ENCODE results near the gene KLF6. TPM values are rescaled to one million over a fixed set of nuclear protein-coding genes. Genes with fewer than 3 reads are reported as not detected.

Gene KLF6
- total RNA-seq, 1 experiment from 2014 or later: 70.1 TPM

DNA sequence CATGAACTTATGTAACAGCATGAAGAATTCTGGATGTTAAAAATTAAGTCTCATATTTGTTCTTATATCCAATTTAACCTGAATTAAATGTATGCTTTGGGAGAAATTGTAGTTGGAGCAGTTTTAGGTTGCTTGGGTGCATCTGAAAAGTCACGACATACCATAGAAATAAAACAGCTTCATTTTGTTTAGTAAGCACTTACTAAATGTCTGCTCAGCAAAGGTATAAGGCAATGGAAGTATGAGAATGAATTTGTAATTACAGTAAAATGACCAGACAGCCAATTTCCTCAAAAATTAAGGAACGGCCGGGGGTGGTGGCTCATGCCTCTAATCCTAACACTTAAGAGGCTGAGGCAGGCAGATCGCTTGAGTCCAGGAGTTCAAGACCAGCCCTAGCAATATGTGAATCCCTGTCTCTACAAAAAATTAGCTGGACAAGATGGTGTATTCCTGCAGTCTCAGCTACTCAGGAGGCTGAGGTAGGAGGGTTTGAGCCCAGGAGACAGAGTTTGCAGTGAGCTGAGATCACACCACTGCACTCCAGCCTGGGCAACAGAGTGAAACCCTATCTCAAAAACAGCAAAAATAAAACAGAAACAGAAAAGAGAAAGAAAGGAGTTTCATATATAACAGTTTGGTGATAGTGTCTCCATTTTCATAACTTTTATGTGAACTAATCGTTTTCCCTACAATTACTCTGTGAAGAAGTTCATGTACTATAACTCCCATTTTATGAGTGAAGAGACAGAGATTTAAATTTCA is 47.2 kb upstream of the KLF6 start:
- Histone ChIP-seq H3K4me1 (ENCODE audit: insufficient read depth, low read length, poor library complexity, severe bottlenecking) (peaks cover 10% of the 10 kb centered on the region), H3K4me3 (ENCODE audit: low read depth, low read length, poor library complexity, severe bottlenecking) (no peak overlapping the region), H3K9me3 (ENCODE audit: low read depth, low read length, poor library complexity, severe bottlenecking) (no peaks in the 10 kb centered on the region), H3K36me3 (ENCODE audit: insufficient read depth, low read length, poor library complexity, severe bottlenecking) (no peaks in the 10 kb centered on the region), H3K27me3 (replicated peaks; ENCODE audit: insufficient read depth, low read depth, low read length, poor library complexity) (no peaks in the 10 kb centered on the region), H3K27ac (ENCODE audit: low read depth, low read length, poor library complexity, severe bottlenecking) (no peak overlapping the region)
- TF ChIP-seq EZH2 (IDR thresholded peaks at IDR 0.05; ENCODE audit: borderline replicate concordance, low read depth, low read length, poor library complexity, severe bottlenecking): no peak
- TF ChIP-seq, protein P1, sequence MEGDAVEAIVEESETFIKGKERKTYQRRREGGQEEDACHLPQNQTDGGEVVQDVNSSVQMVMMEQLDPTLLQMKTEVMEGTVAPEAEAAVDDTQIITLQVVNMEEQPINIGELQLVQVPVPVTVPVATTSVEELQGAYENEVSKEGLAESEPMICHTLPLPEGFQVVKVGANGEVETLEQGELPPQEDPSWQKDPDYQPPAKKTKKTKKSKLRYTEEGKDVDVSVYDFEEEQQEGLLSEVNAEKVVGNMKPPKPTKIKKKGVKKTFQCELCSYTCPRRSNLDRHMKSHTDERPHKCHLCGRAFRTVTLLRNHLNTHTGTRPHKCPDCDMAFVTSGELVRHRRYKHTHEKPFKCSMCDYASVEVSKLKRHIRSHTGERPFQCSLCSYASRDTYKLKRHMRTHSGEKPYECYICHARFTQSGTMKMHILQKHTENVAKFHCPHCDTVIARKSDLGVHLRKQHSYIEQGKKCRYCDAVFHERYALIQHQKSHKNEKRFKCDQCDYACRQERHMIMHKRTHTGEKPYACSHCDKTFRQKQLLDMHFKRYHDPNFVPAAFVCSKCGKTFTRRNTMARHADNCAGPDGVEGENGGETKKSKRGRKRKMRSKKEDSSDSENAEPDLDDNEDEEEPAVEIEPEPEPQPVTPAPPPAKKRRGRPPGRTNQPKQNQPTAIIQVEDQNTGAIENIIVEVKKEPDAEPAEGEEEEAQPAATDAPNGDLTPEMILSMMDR (conservative IDR thresholded peaks at IDR 0.05; ENCODE audit: low read depth, low read length): no peak
- no peak for DNase-seq (ENCODE audit: low spot score)
- intact Hi-C loops (cut with micrococcal nuclease; ENCODE audit: unreplicated experiment): no loop called here
- no TSS peak for BruUV-seq (replicated peaks)
- ChIA-PET CTCF (no interaction called here), POLR2A (ENCODE audit: low non-redundant PET) (no interaction called here)

DNA sequence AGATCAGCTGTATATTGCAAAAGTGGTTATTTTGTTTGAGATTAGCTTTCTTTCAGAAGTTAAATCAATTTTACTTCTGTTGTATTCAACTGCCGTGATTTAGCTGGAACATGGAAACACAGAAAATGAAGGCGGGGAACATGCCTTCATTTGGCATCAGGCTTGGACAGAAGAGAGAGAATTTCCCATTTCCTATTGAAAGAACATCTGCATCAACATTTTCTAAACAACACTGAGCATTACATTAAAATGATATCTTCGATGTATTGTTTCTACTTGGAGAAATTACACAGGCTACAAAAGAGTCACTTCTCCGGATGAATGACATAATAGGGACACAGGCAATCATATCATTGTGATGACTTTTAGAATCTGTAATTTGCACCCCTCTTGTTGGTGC is 46.6 kb upstream of the KLF6 start:
- H3K27ac ChIP-seq (ENCODE audit: low read depth, low read length, poor library complexity, severe bottlenecking): no peak overlapping the region
- intact Hi-C loops (cut with micrococcal nuclease; ENCODE audit: unreplicated experiment): no loop called here
- H3K4me3 ChIP-seq (ENCODE audit: low read depth, low read length, poor library complexity, severe bottlenecking): no peak overlapping the region
- no peaks in the 10 kb centered on the region for H3K9me3 ChIP-seq (ENCODE audit: low read depth, low read length, poor library complexity, severe bottlenecking)
- TF ChIP-seq EZH2 (IDR thresholded peaks at IDR 0.05; ENCODE audit: borderline replicate concordance, low read depth, low read length, poor library complexity, severe bottlenecking): no peak
- TF ChIP-seq, protein P1 (conservative IDR thresholded peaks at IDR 0.05; ENCODE audit: low read depth, low read length): no peak
- H3K27me3 ChIP-seq (replicated peaks; ENCODE audit: insufficient read depth, low read depth, low read length, poor library complexity): no peaks in the 10 kb centered on the region
- no TSS peak for BruUV-seq (replicated peaks)
- H3K4me1 ChIP-seq (ENCODE audit: insufficient read depth, low read length, poor library complexity, severe bottlenecking): peaks cover 10% of the 10 kb centered on the region
- no peak for DNase-seq (ENCODE audit: low spot score)
- CTCF ChIA-PET: no interaction called here
- POLR2A ChIA-PET (ENCODE audit: low non-redundant PET): no interaction called here
- H3K36me3 ChIP-seq (ENCODE audit: insufficient read depth, low read length, poor library complexity, severe bottlenecking): no peaks in the 10 kb centered on the region

DNA sequence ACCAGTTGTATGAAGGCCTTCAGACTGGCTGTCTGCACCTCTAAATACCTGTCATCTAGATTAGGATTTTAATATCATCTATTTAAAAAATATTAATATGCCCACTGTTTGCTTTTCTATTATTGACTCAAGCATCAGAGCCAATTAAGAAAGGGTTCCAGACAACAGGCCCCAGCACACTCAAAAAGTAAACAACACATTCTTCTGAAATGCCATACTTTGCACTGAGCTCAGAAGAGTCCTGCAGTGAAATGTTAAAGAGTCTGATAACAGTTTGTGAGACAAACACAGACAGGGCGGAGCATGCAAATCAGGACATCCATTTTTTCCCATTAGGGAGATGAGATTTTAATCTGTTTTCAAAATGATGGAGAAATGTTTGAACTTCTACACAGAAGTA is 45.9 kb upstream of the KLF6 start:
- intact Hi-C loops (cut with micrococcal nuclease; ENCODE audit: unreplicated experiment): no loop called here
- H3K4me1 ChIP-seq (ENCODE audit: insufficient read depth, low read length, poor library complexity, severe bottlenecking): peaks cover 10% of the 10 kb centered on the region
- ChIA-PET POLR2A (ENCODE audit: low non-redundant PET) (no interaction called here), CTCF (interaction anchor here (0.6 kb wide), 1 partner anchor 266 kb away, joined by 3 read pairs; no protein-coding TSS in a partner anchor)
- H3K9me3 ChIP-seq (ENCODE audit: low read depth, low read length, poor library complexity, severe bottlenecking): no peaks in the 10 kb centered on the region
- H3K36me3 ChIP-seq (ENCODE audit: insufficient read depth, low read length, poor library complexity, severe bottlenecking): no peaks in the 10 kb centered on the region
- no peak for TF ChIP-seq EZH2 (IDR thresholded peaks at IDR 0.05; ENCODE audit: borderline replicate concordance, low read depth, low read length, poor library complexity, severe bottlenecking)
- TF ChIP-seq, protein P1 (conservative IDR thresholded peaks at IDR 0.05; ENCODE audit: low read depth, low read length): no peak
- no peak overlapping the region for H3K27ac ChIP-seq (ENCODE audit: low read depth, low read length, poor library complexity, severe bottlenecking)
- no peak for DNase-seq (ENCODE audit: low spot score)
- H3K27me3 ChIP-seq (replicated peaks; ENCODE audit: insufficient read depth, low read depth, low read length, poor library complexity): no peaks in the 10 kb centered on the region
- no TSS peak for BruUV-seq (replicated peaks)
- no peak overlapping the region for H3K4me3 ChIP-seq (ENCODE audit: low read depth, low read length, poor library complexity, severe bottlenecking)

All from A673 (cell line).